ENCODE data around the gene PARVB.

GRCh38 chr22:44057401-44057987, 33.4 kb downstream of the PARVB start:
- no peak for TF ChIP-seq POLR2A (IDR thresholded peaks at IDR 0.05)
- TF ChIP-seq CTCF (IDR thresholded peaks at IDR 0.05), result no peak
